ENCODE measurements around the gene C10orf143.
"Not testable (repeated sequence)": the region's sequence is repeated elsewhere in the genome, so short reads cannot be mapped to it uniquely, and the experiment has no call there.

C10orf143 gene

DNA sequence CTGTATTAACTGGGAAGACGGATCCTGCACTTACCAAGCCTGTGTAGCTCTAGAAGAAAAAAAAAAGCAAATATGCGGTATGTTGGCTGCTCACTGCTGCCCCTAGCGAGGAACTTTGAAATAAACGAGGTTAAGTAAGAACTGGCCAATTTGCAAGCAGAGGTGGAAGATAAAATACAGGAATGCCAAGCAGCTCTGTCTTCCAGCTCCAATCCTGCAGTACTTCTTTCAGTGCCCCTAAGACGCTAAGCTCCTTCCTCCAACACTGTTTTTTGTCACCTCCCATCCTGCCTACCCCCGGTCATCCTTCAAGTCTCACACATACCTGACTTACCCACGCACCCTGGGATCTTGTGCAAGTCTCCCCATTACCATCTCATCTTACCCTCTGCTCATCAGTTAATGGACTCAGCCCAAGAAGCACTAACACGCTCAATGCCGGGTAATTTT is 809 bp downstream of the C10orf143 start:
- FAIRE-seq (no peak), DNase-seq (ENCODE audit: insufficient read length, low spot score) (no peak)
- TF ChIP-seq, protein P1, sequence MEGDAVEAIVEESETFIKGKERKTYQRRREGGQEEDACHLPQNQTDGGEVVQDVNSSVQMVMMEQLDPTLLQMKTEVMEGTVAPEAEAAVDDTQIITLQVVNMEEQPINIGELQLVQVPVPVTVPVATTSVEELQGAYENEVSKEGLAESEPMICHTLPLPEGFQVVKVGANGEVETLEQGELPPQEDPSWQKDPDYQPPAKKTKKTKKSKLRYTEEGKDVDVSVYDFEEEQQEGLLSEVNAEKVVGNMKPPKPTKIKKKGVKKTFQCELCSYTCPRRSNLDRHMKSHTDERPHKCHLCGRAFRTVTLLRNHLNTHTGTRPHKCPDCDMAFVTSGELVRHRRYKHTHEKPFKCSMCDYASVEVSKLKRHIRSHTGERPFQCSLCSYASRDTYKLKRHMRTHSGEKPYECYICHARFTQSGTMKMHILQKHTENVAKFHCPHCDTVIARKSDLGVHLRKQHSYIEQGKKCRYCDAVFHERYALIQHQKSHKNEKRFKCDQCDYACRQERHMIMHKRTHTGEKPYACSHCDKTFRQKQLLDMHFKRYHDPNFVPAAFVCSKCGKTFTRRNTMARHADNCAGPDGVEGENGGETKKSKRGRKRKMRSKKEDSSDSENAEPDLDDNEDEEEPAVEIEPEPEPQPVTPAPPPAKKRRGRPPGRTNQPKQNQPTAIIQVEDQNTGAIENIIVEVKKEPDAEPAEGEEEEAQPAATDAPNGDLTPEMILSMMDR (IDR thresholded peaks at IDR 0.05; ENCODE audit: insufficient read depth, missing control alignments): peak; percentile 75

DNA sequence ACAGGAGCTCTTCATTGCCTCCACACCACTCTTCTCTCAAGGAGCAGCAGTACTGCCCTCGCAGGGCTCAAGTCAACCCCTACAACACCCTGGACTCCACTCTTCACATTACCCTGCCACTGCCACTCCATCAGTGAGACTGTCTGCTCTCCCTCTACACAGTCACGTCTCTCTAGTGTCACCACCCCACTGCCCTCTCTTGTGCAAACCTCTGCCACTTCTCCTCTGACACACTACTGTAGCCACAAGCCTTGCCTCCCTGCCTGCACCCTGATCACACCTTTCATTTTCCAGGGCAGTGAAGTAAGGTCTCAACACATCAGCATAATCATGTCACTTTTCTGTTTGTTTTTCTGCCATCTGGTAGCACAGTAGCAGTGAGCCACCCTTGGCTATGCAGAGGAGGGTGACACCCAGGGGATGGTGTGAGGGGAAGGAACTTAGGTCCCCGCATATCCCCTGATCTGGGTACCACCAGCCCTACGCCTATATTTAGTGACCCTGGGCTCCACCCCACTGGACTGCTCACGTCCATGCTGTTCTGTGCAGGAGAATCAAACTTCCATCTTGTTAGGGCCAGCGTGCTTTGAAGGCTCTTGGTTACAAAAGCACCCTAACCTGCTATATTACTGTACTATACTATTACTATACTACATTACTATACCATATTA is 1.6 kb downstream of the C10orf143 start:
- no peak for FAIRE-seq
- TF ChIP-seq, protein P1 (IDR thresholded peaks at IDR 0.05; ENCODE audit: insufficient read depth, missing control alignments): no peak
- no peak for DNase-seq (ENCODE audit: insufficient read length, low spot score)

DNA sequence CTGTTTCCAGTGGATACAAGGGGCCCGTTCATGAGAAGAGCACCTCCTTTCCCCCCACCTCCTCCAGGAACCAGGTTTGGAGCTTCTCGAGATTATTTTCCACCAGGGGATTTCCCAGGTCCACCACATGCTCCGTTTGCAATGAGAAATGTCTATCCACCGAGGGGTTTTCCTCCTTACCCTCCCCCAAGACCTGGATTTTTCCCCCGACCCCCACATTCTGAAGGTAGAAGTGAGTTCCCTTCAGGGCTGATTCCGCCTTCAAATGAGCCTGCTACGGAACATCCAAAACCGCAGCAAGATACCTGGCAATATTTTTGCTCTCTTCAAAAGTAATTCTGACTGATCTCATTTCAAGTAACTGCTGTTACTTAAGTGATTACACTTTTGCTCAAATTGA is 2.5 kb downstream of the C10orf143 start:
- not testable (repeated sequence) for DNase-seq (ENCODE audit: insufficient read length, low spot score); FAIRE-seq

DNA sequence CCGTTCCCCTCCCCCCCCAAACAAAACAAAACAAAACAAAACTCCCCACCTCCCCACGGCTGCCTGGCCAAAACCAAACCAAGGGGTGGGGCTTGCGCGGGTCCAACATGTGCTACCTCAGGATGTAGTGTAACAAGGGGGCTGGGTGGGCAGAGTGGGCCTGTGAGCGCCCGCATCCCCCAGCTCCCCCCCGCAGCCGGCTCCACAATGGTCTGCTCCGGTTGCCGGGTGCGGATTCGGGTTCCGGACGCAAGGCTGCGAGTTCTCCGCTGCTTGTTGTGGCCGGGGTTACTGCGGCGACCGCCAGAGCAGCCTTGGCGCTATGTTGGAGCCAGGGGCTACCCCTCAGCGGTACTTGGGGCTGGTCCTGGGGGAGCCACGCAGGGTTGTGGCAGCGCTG is 4.9 kb downstream of the C10orf143 start:
- no peak for DNase-seq (ENCODE audit: insufficient read length, low spot score)
- FAIRE-seq: no peak
- TF ChIP-seq, protein P1 (IDR thresholded peaks at IDR 0.05; ENCODE audit: insufficient read depth, missing control alignments): no peak

DNA sequence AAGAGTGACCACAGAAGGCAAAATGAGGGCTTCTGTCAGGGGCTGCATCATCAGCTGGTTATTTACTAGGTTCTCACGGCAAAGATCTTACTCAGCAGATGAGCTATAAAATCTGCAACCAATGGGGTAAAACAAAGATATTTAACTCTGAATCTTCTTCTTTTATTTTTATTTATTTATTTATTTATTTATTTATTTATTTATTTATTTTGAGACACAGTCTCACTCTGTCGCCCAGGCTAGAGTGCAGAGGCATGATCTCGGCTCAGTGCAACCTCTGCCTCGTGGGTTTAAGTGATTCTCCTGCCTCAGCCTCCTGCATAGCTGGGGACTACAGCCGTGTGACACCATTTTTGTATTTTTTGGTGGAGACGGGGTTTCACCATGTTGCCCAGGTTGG is 11.3 kb downstream of the C10orf143 start:
- no peak for FAIRE-seq
- no peak for DNase-seq (ENCODE audit: insufficient read length, low spot score)
- TF ChIP-seq, protein P1 (IDR thresholded peaks at IDR 0.05; ENCODE audit: insufficient read depth, missing control alignments): no peak

DNA sequence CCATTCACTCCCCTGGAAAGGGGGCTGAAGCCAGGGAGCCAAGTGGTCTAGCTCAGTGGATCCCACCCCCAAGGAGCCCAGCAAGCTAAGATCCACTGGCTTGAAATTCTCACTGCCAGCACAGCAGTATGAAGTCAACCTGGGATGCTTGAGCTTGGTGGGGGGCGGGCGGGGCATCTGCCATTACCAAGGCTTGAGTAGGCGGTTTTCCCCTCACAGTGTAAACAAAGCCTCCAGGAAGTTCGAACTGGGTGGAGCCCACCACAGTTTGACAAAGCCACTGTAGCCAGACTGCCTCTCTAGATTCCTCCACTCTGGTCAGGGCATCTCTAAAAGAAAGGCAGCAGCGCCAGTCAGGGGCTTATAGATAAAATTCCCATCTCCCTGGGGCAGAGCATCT is 20.1 kb downstream of the C10orf143 start:
- DNase-seq (ENCODE audit: insufficient read length, low spot score); FAIRE-seq: not testable (repeated sequence)

DNA sequence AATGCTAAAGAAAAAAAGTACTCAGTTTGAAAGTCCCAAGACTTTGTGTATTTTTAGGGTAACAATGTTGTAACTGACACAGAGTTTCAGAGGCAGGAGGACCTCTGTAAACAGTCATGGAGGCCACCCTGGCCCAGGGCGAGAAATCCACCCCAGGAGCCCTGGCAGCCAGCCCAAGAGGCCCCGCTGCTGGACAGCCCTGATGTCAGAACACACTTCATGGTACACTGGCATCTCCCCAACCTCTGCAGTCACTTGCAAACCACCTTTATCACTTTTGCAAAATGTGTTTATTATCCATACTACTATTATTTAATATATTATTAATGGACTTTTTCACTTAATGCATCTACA is 30.2 kb downstream of the C10orf143 start:
- FAIRE-seq: no peak
- TF ChIP-seq, protein P1 (IDR thresholded peaks at IDR 0.05; ENCODE audit: insufficient read depth, missing control alignments): no peak
- DNase-seq (ENCODE audit: insufficient read length, low spot score): no peak

DNA sequence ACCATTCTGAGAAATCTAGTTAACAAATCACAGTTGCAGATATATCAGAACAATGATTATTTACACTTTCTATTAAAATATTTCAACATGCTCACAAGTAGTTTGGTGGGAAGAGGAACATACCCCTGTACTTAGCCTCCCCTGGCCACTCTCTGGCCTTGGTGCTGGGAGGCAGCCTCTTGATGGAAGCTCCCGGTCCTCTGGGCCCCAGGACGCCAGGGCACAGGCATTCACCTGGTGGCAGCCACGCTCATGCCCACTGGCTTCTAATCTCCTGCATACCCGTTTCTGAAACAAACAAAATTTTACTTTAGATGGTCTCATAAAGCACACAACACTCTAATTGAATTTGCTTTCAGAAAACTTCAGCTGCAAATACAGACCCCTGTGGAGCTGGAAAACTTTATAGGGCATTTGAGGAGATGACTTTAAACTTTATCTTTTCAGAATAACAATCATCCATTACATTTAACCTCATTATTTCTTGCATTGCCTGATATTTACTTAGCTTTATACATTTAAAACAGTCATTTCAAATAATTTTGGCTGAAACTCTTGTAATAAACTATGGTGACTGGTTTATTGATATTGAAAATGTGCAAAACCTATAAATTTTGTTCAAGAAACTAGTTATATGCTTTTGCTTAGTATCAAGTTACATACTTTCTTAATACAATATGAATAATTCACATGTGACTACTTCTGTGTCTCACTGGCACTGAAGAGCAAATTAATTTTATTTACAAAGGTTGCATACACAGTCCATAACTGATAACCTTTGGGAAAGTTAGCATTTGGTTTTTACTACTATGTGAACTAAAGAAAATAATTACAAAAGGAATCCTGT is 30.8 kb downstream of the C10orf143 start:
- TF ChIP-seq, protein P1 (IDR thresholded peaks at IDR 0.05; ENCODE audit: insufficient read depth, missing control alignments): no peak
- FAIRE-seq: no peak
- no peak for DNase-seq (ENCODE audit: insufficient read length, low spot score)

Measured in D721Med (cell line).